Measurements from ENCODE around the gene MC2R.

- TF ChIP-seq, protein P1, sequence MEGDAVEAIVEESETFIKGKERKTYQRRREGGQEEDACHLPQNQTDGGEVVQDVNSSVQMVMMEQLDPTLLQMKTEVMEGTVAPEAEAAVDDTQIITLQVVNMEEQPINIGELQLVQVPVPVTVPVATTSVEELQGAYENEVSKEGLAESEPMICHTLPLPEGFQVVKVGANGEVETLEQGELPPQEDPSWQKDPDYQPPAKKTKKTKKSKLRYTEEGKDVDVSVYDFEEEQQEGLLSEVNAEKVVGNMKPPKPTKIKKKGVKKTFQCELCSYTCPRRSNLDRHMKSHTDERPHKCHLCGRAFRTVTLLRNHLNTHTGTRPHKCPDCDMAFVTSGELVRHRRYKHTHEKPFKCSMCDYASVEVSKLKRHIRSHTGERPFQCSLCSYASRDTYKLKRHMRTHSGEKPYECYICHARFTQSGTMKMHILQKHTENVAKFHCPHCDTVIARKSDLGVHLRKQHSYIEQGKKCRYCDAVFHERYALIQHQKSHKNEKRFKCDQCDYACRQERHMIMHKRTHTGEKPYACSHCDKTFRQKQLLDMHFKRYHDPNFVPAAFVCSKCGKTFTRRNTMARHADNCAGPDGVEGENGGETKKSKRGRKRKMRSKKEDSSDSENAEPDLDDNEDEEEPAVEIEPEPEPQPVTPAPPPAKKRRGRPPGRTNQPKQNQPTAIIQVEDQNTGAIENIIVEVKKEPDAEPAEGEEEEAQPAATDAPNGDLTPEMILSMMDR (IDR thresholded peaks at IDR 0.05), result no peak
- no peak for TF ChIP-seq POLR2A (IDR thresholded peaks at IDR 0.05)
Observed at GRCh38 chr18:13889671-13890070, 25.7 kb downstream of the MC2R start.

Data from thyroid gland (tissue), 4 donors.